Activated CD8-positive, alpha-beta memory T cell treated with anti-CD3 and anti-CD28 coated beads for 4 hours (primary cell): ENCODE results near the gene FAM83F.
A peak's percentile ranks its signal among the peaks of the same experiment; 100 is the strongest.
"Not testable (repeated sequence)": the region's sequence is repeated elsewhere in the genome, so short reads cannot be mapped to it uniquely, and the experiment has no call there.

Source experiments
- DNase-seq, 2 donors: peaks; one replicate each; pipeline ENCODE4 v3.0.0-alpha.2; 2020; ENCODE audit warnings: low read depth in 2 of 2

Gene FAM83F

DNA sequence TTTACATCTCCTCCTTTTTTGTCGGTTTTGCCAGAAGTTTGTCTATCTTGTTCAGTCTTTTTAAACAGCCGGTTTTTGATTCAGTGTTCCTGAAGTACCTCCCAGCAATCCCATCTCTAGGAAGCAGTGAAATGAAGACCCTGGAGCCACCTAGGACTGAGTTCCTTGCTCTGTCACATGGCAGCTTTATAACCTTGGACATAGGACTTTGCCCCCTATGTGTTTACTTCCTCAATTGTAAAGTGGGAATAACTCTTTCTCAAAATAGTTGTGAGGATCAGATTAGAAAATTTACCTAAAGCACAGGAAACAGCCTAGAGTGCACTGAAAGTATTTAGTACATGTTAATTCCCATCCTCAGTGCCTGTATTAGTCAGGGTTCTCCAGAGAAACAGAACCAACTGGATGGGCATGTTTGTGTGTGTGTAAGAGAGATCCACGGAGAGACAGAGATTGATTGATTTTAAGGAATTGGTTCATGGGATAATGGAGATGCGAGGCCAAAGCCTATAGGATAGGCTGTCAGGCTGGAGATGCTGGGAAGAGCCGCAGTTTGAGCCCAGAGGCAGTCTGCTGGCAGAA is 20.0 kb downstream of the FAM83F start:
- no peak for DNase-seq

DNA sequence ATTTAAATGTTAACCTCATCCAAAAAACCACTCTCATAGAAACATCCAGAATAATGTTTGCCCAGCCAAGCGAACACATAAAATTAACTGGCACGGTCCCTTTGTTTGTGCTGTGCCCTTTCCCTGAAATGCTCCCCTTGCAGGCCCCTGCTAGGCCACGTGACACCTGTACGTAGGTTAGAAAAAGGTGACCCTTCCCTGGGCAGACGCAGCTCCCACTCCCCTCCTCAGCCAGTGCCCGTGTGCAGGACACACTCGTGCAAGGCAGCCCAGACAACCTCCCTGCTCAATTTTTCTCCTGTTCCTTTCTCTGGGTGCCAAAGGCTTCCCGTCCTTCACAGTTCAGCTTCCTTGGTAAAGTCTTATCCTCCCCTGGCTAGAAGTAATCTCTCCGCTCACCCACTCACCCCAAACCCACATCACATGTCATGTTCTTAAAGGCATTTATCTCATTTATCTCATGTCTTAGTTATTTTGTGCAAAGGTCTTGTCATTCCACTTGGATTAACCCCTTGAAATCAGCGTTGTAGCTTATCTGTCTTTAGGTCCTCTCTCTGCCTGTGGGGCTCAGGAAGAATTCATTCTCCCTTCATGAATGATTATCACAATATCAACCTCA is 20.7 kb downstream of the FAM83F start:
- no peak for DNase-seq

DNA sequence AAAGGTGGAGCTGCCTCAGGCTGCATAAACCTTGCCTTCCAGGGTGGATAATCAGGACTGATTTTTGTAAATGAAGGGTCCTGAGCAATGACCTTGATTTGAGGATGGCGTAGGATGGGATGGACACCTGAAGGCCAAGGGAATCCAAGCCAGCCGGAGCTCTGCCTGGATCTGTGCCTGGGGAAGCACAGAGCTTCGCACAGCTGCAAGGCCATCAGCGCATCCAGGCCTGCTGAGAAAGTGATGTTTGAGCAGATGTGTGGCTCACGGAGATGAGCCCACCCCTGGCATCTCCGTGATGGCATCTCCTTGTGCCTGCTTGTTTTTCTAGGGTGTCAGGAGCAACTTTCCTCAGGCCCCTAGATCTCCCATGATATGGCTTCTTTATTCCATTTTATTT is 23.3 kb downstream of the FAM83F start:
- no peak for DNase-seq

DNA sequence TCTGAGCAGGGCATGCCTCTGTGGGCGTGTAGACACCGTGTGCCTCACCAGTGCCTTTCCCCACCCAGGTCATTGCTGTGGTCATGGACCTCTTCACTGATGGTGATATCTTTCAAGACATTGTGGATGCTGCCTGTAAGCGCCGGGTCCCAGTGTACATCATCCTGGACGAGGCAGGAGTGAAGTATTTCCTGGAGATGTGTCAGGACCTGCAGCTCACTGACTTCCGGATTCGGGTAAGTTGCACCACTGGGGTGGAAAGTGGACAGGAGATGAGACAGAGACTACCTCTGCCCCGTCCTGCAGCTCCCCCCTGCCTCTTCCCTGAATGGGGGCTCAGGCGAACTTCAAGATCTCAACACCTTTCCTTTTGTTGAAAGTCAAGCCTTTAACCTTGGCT is 24.3 kb downstream of the FAM83F start:
- DNase-seq, result no peak

DNA sequence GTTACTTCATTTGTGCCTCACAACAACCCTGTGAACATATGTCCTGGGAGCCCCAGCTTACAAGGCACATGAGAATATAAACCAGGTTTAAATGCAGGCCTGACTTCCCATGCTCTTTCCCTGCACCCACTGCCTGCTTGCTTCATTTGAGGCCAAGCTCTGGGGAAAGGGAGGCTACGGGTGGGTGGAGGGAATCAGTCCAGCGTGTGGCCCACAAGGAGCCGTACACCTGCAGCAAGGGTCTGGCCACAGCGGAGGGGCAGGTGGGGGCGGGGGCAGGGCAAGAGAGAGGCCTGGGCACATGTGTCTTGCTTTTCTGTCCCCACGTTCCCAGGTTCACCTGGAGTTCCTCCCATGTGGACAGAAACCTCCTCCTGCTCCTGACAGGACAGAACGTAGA is 26.2 kb downstream of the FAM83F start:
- no peak for DNase-seq

DNA sequence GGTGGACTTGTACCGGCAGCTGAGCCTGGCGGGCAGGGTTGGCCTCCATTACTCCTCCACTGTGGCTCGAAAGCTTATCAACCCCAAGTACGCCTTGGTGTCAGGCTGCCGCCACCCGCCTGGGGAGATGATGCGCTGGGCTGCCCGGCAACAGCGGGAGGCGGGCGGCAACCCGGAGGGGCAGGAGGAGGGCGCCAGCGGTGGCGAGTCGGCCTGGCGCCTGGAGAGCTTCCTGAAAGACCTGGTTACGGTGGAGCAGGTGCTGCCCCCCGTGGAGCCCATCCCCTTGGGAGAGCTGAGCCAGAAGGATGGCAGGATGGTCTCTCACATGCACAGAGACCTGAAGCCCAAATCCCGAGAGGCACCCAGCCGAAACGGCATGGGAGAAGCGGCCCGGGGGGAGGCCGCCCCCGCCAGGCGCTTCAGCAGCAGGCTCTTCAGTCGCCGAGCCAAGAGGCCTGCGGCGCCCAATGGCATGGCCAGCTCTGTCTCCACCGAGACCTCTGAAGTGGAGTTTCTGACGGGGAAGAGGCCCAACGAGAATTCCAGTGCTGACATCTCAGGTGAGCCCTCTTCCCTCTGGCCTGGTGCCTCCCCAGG is 26.7 kb downstream of the FAM83F start:
- no peak for DNase-seq

DNA sequence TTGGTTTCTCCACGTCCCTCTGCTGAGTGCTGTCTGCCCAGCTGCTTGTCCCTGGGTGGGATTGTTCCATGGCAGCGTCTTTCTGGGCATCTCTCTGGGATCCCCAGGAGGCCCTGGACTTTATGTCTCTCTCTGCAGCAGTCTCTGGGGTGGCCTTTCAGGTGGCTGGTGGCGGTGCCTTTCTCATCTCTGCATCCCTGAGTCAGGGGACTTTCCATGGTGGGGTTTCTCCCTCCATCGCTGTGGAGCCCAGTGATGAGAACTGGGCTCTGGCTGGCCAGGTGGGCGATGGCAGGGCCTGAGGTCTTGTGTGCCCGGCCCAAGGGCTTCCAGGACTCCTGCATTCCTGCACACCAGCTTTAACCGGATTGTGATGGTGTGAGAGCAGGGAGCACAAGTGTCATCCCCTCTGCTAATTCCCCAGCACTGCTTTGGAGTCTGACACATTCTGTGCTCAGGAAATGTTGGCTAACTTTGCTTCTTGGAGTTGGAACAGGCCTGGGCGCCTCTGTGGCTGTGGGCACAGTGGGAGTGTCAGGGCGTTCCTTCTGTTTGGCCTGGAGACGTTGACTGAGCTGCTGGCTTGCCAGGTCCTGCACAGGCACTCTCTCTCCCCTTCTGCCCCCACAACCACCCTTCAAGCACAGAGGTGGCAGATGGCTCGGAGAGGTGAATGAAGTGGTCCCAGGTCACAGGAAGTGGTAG is 27.9 kb downstream of the FAM83F start:
- no peak for DNase-seq

DNA sequence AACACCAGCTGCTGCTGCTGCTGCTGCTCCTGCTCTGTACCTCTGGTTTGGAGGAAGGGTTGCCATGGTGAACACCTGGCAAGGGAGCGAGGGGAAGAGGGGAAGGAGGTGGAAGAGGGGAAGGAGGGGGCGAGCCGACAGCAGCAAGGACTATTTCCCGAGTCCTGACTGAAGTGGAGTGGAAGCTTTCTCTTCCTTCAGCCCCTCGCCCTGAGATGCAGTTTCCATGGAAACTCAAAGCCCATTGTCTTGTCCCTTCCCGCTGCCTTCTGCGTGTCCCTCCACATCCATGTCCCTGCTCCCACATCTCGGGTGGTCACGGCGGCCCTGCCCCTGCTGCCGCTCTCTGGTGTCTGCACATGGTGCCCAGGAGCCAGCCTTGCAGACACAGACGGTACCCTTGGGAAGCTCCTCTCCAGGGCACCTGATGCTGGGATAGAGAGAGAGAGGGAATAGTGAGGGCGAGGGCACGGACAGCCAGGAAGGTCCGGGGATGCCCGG is 28.6 kb downstream of the FAM83F start:
- no peak for DNase-seq

DNA sequence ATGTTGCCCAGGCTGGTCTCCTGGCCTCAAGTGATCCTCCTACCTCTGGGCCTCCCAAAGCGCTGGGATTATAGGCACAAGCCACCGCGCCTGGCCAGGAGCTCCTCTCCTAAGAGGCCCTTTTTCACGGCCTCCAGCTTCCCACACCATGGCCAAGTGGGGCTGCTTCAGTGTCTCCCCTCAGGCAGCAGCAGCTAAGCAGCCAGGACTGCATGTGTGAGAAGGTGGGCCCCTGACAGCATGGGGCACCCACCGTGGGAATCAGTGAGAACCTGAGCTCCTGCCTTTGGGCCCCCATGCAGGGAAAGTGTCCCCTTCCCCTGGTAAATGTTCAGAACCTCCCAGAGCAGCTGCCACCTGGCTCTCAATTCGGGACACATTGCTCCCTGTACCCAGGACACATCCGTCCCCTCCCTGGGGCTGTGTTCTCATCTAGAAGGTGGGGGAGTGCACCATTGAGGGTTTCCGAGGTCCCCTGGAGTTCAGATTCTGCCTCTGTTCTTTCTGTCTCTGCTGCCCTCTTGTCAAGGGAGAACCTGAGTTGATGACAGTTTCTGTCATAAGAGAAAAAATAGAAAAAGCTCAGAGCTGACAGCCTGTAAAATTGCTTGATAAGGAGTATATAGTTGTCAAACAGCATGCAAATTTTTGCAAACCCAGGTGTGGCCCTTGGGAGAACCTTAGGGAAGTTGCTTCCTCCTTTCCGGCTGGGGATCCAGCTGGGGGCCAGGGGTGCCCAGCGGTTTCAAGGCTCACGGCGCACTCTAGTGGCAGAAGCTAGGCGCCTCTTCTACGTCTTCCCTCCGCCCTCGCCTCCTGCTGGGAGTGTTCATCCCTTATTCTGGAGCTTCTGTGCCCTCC is 29.7 kb downstream of the FAM83F start:
- DNase-seq, result peak; percentile 11 to 24

DNA sequence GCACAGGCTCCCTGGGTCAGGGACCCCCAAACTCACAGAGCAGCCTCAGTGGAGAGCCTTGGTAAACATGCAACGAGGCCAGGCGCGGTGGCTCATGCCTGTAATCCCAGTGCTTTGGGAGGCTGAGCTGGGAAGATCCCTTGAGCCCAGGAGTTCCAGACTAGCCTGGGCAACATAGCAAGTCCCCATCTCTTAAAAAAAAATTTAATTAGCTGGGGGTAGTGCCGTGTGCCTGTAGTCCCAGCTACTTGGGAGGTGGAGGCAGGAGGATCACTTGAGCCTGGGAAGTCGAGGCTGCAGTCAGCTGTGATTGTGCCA is 30.3 kb downstream of the FAM83F start:
- not testable (repeated sequence) for DNase-seq

DNA sequence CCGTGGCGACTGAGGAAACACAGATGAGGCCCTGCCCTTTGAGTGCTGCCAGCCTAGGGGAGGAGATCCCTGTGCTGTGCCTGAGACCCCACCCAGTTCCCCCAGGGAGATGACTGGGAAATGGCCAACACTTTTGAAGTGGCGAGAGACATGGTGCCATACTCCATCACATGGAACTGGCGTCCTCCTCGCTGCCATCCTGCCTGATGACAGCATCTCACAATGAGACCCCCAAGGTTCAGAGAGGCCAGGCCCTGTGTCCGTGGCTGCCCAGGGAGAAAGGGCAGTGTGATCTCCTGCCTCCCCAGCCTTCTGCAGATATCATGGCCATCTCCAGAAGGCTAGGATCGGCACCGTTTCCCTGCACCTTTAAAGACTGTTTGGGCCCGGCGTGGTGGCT is 31.1 kb downstream of the FAM83F start:
- DNase-seq, result no peak

DNA sequence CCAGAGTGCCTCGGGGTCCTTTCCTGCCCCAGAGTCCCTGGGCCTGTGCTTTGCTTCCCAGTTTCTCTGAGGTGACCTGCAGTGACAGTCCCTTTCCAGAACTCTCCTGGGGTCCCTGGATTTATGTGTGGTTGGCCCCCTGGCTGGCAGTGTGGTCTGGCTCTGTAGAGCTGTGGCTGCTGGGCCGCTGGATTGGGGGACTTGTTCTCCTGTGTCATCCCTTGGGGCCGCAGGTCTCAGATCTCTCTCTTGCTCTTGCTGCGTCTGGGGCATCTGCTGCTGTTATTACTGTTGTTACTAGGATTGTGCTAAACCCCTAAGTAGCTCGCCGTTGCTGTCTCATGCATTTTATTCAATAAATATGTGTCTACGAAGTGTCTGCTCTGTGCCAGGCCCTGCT is 31.9 kb downstream of the FAM83F start:
- DNase-seq, result no peak

DNA sequence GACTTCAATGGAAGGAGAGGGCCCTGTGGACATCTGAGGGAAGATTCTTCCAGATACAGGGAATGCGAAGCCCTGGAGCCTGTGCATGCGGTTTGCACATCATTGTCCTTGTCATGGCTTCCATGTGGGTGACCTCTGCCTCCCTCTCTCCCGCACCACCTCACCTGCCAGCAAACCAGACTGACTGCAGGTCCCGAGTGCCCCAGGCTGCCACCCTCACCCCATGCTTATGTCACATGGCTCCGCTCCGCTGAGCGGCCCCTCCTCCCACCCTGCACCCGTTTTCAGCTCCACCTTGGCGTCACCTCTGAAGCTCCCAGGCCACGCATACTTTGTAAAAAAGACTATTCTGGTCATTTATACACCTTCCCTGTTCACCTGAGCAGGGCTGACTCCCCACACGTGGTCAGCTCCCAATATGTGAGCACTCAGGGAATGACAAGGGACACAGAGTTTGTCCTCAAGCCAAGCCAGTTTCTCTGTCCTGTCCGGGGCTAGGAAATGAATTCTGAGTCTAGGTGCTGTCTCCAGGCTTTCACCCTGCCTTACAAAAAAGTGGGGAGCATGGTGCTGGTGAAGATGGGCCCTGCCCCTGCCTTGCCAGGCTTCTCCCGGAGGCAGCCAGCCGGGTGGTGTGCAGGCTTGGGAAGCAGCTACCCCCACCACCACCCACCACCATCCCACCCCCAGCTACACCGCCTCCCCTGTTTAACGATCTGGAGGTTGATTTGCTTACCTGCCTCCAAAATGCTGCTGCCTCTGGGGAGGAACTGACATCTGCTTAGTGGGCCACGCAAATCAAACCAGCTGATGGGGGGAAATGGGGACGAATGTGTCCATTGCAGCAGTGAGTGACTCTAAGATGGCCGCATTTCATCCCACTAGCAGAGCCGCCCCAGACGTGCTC is 32.7 kb downstream of the FAM83F start:
- no peak for DNase-seq

DNA sequence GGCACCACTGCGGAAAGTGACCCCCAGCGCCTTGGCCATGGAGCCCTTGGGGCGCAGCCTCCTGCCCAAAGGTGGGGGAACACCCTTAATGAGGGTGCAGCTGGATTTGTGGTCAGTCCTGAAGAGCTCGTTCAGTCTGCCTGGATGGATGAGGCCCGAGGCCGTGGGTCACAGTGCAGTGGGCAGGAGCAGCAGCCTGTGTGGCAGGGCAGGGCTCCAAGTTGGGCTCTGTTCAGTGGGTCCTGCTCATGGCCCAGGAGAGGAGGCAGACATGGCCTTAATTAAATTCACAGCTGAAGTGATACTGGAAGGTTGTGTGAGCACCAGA is 33.3 kb downstream of the FAM83F start:
- DNase-seq, result no peak

DNA sequence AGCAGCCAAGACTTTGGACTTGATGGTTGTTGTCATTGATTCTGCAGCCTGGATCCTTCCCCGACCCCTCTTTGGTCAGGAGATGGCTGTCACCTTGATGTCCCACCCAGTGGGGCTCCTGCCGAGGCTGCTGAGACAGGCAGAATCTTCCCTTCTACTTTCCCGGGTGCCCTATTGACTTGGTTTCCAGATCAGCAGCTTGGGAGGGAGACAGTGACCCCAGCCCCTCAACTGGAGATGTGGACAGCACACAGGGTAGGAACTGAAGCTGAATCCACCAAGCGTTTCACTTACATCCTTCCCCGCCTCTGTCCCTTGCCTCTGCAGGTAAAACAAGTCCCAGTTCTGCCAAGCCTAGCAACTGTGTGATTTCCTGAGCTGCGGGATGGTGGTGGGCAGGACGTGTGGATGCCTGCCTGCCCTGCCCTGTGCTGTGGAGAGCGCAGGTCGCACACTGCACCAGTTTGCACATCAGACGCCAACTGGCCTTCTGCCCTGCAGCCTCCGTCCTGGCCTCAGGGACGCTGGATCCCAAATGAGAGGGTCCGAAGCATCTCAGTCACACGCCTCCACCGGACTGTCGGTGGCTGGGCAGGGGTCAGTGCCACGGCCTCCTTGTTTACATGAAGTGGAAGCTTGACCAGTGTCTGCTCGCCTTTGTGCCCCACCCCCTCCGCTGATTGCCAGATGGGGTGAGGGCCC is 34.6 kb downstream of the FAM83F start:
- no peak for DNase-seq

DNA sequence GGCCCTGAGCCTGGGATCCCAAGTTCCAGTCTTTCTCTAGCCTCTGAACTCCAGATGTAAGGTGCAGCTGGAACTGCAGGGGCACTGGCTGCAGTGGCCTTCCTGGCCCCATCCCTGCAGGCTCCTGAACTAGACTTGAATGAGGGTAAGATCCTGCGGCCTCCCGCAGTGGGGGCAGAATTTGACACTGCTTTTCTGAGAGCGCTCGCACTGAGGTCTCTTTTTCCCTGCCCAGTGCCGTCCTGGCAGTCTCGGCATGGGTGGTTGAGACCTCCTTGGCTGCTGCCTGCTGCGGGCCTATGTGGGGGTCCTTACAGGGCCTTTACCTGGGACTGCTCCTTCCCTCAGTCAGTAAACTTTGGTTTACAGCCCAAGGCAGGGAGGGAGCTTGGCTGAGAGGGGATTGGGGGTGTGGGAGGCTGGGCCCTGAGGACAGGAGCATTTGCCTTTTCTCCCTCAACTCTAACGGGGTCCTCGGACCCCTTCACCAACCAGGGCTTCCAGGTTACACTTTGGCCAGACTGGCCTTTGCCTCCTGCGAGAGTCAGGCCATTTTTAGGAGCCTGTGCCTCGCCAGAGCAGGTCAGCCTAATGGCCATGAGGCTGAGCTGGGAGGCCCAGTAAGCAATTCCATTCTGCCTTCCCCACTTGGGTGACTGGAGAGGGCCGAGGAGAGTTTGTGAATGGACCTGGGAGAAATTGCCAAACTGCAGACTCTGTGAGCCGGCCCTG is 35.4 kb downstream of the FAM83F start:
- DNase-seq, result no peak

DNA sequence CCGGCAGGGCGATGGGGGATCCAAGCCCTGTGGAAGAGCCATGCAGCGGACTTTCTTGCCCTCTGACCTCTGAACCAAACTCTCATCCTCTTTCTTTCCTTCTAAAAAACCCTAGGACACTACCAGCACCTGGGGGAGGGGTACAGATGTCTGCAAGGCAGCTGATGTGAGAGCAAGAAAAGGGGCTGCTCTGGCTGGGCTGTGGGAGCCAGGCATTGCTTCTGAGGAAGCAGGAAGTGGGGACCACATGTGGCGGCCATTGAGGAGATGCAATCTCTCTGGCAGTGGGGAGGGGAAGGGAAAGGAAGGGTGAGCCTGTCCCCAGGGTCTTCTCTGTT is 36.0 kb downstream of the FAM83F start:
- DNase-seq, result no peak

DNA sequence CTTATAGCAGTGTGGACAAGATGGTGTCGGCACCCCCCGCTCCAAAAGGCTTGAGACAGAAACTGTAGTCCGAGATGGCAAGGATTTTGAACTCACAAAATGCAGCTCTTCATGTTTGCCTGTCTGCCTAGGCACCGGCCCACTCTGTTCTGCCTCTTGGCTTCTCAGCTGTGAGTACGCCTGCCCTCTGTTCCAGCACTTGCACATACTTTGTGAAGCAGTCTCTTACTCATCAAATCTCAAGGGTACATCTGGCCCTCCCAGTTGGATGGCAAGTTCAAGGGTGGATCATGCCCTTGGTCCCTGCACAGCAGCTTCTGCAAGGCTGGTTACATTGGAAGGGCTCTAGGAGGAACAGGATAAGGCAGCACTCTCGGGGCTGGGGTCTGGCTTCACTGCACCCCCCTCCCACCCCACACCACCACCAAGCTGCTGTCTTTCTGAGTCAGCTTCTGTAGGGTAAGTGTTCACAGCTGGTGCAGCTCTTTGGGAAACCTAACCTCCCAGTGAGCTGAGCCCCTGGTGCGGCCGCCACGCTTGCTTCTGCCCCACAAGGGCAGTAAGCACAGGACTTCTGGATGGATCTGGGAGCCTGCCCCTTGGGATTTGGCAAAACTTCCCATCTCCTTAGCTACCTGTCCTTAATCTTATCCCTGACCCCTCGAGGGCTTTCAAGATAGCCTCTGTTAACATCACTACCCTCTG is 37.2 kb downstream of the FAM83F start:
- no peak for DNase-seq
